ENCODE measurements around the gene BTRC. TPM values are rescaled to one million over a fixed set of nuclear protein-coding genes. Genes with fewer than 3 reads are reported as not detected.

BTRC gene
- total RNA-seq, 1 experiment from 2014 or later: 29.1 TPM

GRCh38 chr10:101414034-101414433, 60.1 kb downstream of the BTRC start:
- H3K4me3 ChIP-seq (replicated peaks in 1 of 2; ENCODE audit: low read depth in 1 of 2, low read length in 2 of 2): no peak overlapping the region
- H3K4me2 ChIP-seq (ENCODE audit: low read length): no peak overlapping the region
- H3K9me3 ChIP-seq (ENCODE audit: control insufficient read depth in 1 of 2, insufficient read depth in 1 of 2, low read depth in 1 of 2, low read length in 2 of 2): no peaks in the 10 kb centered on the region
- no peaks in the 10 kb centered on the region for H3K9me2 ChIP-seq (ENCODE audit: insufficient read depth)
- ChIA-PET RAD21 (ENCODE audit: low non-redundant PET in 1 of 2, low total read pairs in 2 of 2, uncharacterized antibody in 2 of 2, unreplicated experiment in 2 of 2) (no interaction called here), POLR2A (no interaction called here), CTCF (interaction anchor here (1.2 kb wide), 1 partner anchor 53 kb away, joined by 4 read pairs; no protein-coding TSS in a partner anchor)
- no TSS peak for BruUV-seq (replicated peaks)
- no peaks in the 10 kb centered on the region for H3K79me2 ChIP-seq (ENCODE audit: insufficient read depth, low read length)
- no peaks in the 10 kb centered on the region; the same call in 1 of the 2 replicates for H4K20me1 ChIP-seq (ENCODE audit: insufficient read depth)
- no peaks in the 10 kb centered on the region for H3K27me3 ChIP-seq (ENCODE audit: insufficient read depth, low read length)
- no peak for ATAC-seq
- H3K27ac ChIP-seq (ENCODE audit: low read depth, low read length): no peak overlapping the region
- intact Hi-C loops (cut with micrococcal nuclease): no loop called here
- no peaks in the 10 kb centered on the region for H3K36me3 ChIP-seq (ENCODE audit: control insufficient read depth in 1 of 2, insufficient read depth in 2 of 2, low read length in 2 of 2)
- H3K9ac ChIP-seq (ENCODE audit: low read length): no peak overlapping the region
- H3K4me1 ChIP-seq (ENCODE audit: control insufficient read depth in 1 of 2, insufficient read depth in 2 of 2, low read length in 2 of 2): no peaks in the 10 kb centered on the region
- TF ChIP-seq MAX (IDR thresholded peaks at IDR 0.05) (no peak), POLR2AphosphoS5 (IDR thresholded peaks at IDR 0.05; ENCODE audit: low read depth, low read length) (no peak), EZH2 (IDR thresholded peaks at IDR 0.05) (no peak), TCF7L2 (IDR thresholded peaks at IDR 0.05; ENCODE audit: borderline replicate concordance, extremely low read depth, insufficient read depth, insufficient read length) (no peak), ZFX (IDR thresholded peaks at IDR 0.05) (no peak), SIN3A (IDR thresholded peaks at IDR 0.05; ENCODE audit: low read depth) (no peak), ZNF274 (IDR thresholded peaks at IDR 0.05; ENCODE audit: low read depth, low read length) (no peak), ELF1 (IDR thresholded peaks at IDR 0.05; ENCODE audit: borderline replicate concordance, low read depth) (no peak), CBX3 (IDR thresholded peaks at IDR 0.05; ENCODE audit: low read depth) (no peak), RAD21 (IDR thresholded peaks at IDR 0.05; ENCODE audit: low read depth) (no peak), REST (IDR thresholded peaks at IDR 0.05; ENCODE audit: low read depth) (no peak), YY1 (IDR thresholded peaks at IDR 0.05; ENCODE audit: extremely low read depth, insufficient replicate concordance, low read depth, low read length) (no peak)
- TF ChIP-seq, protein P1, sequence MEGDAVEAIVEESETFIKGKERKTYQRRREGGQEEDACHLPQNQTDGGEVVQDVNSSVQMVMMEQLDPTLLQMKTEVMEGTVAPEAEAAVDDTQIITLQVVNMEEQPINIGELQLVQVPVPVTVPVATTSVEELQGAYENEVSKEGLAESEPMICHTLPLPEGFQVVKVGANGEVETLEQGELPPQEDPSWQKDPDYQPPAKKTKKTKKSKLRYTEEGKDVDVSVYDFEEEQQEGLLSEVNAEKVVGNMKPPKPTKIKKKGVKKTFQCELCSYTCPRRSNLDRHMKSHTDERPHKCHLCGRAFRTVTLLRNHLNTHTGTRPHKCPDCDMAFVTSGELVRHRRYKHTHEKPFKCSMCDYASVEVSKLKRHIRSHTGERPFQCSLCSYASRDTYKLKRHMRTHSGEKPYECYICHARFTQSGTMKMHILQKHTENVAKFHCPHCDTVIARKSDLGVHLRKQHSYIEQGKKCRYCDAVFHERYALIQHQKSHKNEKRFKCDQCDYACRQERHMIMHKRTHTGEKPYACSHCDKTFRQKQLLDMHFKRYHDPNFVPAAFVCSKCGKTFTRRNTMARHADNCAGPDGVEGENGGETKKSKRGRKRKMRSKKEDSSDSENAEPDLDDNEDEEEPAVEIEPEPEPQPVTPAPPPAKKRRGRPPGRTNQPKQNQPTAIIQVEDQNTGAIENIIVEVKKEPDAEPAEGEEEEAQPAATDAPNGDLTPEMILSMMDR (IDR thresholded peaks at IDR 0.05 in 2 of 3, conservative IDR thresholded peaks at IDR 0.05 in 1 of 3; ENCODE audit: borderline replicate concordance in 1 of 3, insufficient read depth in 1 of 3, low read depth in 2 of 3, low read length in 2 of 3): no peak
- TF ChIP-seq, protein P2, sequence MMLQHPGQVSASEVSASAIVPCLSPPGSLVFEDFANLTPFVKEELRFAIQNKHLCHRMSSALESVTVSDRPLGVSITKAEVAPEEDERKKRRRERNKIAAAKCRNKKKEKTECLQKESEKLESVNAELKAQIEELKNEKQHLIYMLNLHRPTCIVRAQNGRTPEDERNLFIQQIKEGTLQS (IDR thresholded peaks at IDR 0.05): no peak
- no peak overlapping the region for H2AFZ ChIP-seq (ENCODE audit: low read depth, low read length, poor library complexity, severe bottlenecking)
- no peak for DNase-seq (ENCODE audit: low read depth, low spot score)

Measured in HCT116 (cell line).